DMS 273 treated with DMSO at 0.1 percent for 48 hours (cell line): ENCODE measurements around the gene GPC2.
A peak's percentile ranks its signal among the peaks of the same experiment; 100 is the strongest.
"Not testable (repeated sequence)": the region's sequence is repeated elsewhere in the genome, so short reads cannot be mapped to it uniquely, and the experiment has no call there.

Experiments used
- DNase-seq: peaks from one replicate; lab custom pipeline; 2025; lab: John Stamatoyannopoulos, UW

Gene GPC2

GRCh38 chr7:100152937-100153666, 24.1 kb downstream of the GPC2 start:
- no peak for DNase-seq

GRCh38 chr7:100152404-100152803, 24.8 kb downstream of the GPC2 start:
- no peak for DNase-seq

- peak; percentile 99 for DNase-seq
Observed at GRCh38 chr7:100148559-100149328, 28.4 kb downstream of the GPC2 start, which contains the start of gene LAMTOR4. LAMTOR4 (plus strand) TSS chr7:100148918; CDS start chr7:100148973, 55 bp downstream.

GRCh38 chr7:100148225-100148558, 29.0 kb downstream of the GPC2 start:
- DNase-seq: no peak

GRCh38 chr7:100147278-100147677, 29.9 kb downstream of the GPC2 start:
- no peak for DNase-seq

GRCh38 chr7:100146350-100146749, 30.8 kb downstream of the GPC2 start:
- DNase-seq: not testable (repeated sequence)

GRCh38 chr7:100142461-100142860, 34.7 kb downstream of the GPC2 start:
- no peak for DNase-seq

GRCh38 chr7:100141555-100141949, 35.6 kb downstream of the GPC2 start:
- no peak for DNase-seq

GRCh38 chr7:100137851-100138760, 39.1 kb downstream of the GPC2 start:
- DNase-seq: no peak

- peak; percentile 62 for DNase-seq
Observed at GRCh38 chr7:100132697-100133151, 44.5 kb downstream of the GPC2 start.

- no peak for DNase-seq
Observed at GRCh38 chr7:100132126-100132525, 45.1 kb downstream of the GPC2 start.

- peak; percentile 18 for DNase-seq
Observed at GRCh38 chr7:100130608-100131453, 46.4 kb downstream of the GPC2 start.

- DNase-seq: not testable (repeated sequence)
Observed at GRCh38 chr7:100130220-100130607, 47.0 kb downstream of the GPC2 start.

- DNase-seq: no peak
Observed at GRCh38 chr7:100128637-100128963, 48.6 kb downstream of the GPC2 start.

- DNase-seq: no peak
Observed at GRCh38 chr7:100127866-100128636, 49.1 kb downstream of the GPC2 start.

- peak; percentile 95 for DNase-seq
Observed at GRCh38 chr7:100126931-100127865, 50.0 kb downstream of the GPC2 start, which contains the start of gene MBLAC1. MBLAC1 (plus strand) TSS chr7:100126967; CDS start chr7:100127396, 429 bp downstream.

- DNase-seq: no peak
Observed at GRCh38 chr7:100126239-100126930, 50.8 kb downstream of the GPC2 start.

GRCh38 chr7:100124301-100125230, 52.6 kb downstream of the GPC2 start:
- DNase-seq: no peak
